LoVo (cell line): ENCODE results near the gene TRAPPC6A.

ENCODE experiments used
- DNase-seq: peaks from one replicate; pipeline ENCODE4 v3.0.0-alpha.2; 2016; ENCODE audit warnings: low spot score

TRAPPC6A gene, protein sequence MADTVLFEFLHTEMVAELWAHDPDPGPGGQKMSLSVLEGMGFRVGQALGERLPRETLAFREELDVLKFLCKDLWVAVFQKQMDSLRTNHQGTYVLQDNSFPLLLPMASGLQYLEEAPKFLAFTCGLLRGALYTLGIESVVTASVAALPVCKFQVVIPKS

DNA sequence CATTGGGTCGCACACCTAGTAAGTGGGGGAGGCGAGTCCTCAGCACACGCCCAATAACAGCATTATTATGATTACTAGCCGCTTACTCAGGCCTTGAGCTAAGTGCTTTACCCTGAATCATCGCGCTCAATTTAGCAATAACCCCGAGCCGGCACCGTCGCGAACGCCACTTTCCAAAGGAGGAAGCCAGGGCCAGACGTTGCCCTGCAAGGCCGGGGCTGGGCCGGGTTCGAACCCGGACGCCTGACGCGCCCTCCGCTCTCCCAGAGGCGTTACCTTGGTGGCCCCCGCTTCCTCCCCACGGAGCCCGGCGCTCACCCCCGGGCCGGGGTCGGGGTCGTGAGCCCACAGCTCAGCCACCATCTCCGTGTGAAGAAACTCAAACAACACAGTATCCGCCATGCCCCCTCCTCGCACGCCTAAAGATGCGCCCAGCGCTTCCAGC lies at the start of gene TRAPPC6A:
TSS of gene TRAPPC6A (minus strand) at position 421 of the 445 bp plus-strand sequence. CDS start at position 402, 19 bp downstream.
- DNase-seq: peak; percentile 49

DNA sequence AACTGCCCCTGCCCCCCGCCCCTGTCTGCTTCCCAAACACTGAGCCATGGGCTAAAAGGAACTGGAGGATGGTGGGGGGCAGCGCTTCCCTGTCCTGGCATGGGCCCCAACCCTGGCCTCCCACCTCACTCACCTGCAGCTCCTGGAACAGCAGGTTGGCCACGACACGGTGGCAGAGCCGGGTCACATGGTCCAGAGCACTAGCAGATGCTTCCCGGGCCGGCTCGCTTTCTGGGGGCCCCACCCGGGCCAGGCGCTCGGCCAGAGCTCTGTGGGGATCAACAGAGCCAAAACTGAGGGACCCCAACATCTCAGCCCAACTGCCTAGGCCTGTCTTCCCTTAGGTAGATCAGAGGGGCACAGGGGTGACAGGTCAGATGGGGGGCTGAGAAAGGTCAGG lies 46.6 kb upstream of the TRAPPC6A start:
- DNase-seq: no peak

DNA sequence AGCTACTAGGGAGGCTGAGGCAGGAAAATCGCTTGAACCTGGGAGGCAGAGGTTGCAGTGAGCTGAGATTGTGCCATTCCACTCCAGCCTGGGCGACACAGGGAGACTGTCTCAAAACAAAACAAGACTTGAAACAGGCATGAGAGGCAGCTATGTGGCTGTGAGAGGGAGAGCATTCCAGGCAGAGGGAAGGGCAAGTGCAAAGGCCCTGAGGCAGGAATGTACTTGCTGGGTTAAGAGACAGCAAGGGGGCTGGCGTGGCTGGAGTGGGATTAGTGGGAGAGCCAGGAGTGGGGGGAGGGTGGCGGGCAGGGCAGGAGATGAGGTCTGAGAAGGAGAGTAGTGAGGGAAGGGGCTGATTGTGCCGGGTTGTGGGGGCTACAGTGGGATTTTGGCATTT lies 45.8 kb upstream of the TRAPPC6A start:
- DNase-seq: no peak

DNA sequence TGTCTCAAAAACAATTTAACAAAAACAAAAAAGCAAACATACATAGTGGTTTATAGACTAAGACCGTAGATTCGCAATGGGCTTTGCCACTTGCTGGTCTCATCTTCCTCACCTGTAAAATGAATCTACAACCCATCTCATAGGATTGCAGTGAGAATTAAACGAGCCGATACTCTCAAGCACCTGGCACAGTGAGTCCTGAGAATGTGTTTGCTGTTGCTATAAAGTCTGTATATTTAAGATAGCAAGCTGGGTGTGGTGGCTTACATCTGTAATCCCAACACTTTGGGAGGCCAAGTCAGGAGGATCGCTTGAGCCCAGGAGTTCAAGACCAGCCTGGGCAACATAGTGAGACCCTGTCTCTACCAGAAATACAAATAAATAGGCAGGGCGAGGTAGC lies 44.7 kb upstream of the TRAPPC6A start:
- DNase-seq: no peak

DNA sequence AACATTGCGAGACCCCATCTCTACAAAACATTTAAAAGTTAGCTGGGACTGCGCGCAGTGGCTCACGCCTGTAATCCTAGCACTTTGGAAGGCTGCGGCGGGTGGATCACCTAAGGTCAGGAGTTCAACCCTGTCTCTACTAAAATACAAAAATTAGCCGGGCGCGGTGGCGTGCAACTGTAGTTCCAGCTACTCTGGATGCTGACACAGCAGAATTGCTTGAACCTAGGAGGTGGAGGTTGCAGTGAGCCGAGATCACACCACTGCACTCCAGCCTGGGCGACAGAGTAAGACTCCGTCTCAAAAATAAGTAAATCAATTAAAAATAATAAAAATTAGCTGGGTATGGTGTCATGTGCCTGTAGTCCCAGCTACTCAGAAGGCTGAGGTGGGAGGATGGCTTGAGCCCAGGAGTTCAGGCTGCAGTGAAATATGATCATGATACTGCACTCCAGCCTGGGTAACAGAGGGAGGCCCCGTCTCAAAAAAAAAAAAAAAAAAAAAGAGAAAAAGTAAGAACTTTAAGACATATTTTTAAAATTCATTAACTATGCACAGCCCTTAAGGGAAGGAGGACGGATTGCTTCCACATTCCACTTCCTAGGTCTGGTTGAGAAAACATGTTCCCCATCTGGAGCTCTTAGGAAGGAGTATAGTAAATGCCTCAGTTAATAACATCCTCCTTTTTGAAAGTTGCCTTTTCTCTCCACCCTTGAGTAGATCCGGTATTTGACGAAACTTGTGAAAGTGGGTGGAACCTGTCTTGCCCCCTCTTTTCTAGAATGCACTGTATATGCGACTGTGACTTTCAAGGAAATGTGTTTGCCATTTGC lies 41.1 kb upstream of the TRAPPC6A start:
- no peak for DNase-seq

DNA sequence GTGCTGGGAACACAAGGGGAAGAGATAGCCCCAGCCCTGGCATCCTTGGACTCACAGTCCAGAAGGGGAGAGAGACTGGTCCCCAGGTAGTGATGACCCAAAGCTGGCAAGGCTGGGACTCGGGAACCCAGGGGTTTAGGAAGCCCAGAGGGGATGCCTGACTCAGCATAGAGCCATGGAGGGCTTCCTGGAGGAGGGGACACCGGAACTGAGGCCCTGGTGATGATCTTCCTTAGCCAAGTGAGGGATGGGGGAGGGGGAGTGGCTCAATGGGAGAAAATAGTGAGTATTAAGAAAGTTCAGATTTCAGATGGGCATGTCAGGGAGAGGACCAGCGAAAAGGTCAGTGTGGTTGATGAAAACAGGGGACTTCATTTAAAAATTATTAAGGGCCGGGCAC lies 40.4 kb upstream of the TRAPPC6A start:
- no peak for DNase-seq

DNA sequence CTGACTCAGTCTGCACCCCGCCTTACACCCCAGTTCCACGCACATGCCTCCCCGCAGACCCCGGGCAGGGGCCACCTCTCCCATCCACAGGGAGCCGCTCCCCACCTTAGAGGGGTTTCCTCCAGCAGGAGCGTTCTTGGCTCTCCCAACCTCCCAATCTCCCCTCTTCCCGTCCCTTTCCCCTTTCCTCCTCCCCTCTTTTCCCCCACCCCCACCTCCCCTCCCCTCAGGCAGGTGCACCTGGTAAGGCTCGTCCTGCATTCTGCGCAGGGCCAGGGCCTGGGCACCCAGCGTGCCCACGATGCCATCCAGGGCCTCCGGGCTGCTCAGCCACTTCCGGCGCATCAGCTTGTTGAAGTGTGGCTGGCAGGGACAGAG lies 39.9 kb upstream of the TRAPPC6A start:
- DNase-seq: no peak

DNA sequence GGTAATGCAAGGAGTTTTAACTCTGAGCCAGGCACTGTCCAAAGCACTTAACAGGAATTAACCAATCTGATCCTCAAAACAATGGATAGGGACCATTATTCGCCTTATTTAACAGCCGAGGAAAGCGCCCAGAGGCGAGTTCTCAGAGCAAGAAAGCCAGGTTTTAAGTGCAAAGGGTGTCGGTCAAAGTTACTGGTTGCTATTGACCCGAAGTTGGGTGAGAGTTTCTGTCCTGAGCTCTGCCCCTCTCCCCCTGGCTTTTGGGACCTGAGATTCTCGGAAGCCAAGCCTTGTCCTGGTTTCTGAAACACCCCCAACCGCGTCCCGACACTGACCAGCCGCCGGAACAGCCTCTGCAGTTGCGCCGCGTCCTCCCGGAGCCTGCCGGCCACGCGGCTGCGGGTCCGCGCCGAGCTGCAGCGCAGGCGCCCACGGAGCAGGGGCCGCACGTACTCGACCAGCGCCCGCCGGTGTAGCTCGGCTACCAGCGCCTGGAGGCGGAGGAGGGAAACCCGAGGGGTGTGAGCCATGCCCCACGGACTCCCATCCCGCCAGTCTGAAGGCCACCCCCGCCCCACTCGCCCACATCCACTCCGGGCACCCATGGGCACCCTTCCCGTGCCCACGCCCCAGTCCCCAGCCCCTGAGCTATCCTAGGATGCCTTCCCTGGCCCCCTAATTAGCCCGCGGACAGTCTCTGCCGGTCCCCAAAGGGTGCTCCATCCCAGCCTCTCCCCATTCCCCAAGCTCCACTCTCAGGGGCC lies 39.3 kb upstream of the TRAPPC6A start:
- no peak for DNase-seq

DNA sequence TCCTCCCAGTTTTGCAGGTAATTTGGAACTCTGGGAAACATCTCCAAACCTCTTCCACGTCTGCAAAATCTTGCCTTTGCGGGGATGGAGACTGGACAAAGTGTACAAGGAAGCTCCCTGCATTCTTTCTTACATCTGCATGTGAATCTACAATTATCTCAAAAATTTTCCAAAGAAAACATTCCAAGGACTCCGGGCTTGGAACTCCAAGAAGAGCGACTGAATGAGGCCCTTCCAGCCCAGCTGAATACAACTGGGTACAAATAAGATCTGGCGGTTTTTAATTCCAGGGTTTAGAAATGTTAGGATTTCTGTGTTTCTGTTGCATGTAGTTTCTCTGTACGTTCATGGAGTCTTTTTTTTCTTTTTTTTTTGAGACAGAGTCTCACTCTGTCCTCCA lies 38.6 kb upstream of the TRAPPC6A start:
- no peak for DNase-seq

DNA sequence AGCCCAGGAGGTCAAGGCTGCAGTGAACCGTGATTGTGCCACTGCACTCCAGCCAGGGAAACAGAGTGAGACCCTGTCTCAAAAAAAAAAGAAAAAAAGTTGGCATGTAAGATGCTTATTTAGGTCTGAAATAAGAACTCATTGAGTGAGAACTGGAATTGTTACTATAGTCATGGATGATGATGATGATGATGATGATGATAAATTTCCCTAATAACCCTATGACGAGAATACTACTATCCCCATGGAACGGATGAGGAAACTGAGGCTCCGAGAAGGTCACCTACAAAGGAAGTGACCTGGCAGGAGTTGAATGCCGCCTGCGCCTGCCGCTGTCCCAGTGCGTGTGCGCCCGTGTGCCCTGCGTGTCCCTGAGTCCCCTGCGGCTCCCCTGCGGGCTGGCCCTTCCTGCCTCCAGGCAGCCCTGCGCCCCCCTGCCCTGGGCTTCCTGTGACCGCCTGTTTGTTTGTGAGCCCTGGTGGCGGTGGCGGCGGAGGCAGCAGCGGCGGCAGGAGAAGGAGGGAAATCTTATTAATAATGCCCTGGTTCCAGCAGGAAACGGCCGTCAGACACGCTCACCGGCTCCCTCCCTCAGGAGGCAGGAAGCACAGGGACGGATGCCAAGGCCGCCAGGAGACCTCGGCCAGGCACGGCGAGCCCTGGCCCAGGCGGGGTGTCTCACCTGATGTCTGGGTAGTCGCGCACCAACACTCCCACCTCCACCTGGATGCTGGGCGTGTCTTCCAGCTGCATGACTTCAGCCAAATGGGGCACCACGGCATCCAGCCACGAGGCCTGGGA lies 37.6 kb upstream of the TRAPPC6A start:
- no peak for DNase-seq

DNA sequence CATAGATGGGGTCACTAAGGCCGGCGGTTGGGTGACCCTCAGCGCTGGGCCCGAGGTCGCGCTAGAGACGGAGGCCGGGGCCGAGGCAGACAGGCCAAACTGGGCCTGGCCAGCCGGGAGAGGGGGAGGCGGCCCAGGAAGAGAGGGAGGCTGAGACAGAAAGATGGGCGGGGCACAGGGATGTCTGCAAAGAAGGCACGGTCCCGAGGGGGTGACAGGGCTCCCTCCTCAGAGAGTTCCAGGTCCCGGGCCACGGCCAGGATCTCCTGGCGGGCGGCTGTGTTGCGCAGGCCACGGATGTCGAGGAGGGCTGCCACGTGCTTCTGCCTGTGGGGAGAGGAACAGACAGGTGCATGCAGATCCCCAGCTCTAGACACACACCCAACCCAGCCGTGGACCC lies 35.0 kb upstream of the TRAPPC6A start:
- DNase-seq: no peak

DNA sequence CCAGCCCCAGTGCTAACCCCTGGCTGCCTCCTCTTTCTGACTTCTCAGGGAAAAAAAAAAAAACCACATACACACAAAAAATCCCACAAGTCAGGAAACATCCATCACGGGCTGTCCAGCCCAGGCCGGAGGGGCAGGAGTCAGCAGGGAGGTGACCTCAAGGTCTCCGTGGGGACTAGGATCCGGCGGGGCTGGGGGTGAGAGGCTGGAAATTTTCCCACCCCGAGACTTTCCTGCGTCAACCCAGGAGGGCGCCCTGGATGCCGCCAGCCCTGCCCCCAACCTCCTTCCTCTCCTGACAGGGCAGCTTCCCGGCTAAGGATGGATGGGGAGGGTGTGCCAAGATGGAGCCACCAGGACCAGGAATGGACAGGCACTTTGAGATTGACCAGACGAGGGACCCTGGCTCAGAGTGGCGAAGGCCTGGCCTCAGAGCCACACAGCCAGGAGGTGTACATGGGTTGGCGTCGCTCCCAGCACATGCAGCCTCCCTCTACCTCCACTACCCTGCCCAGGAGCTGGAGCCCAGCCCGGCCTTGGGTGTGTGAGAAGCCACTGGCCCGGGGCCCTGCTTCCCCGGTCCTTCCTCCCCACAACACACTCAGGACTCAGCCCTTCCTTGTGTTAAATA lies 33.8 kb upstream of the TRAPPC6A start:
- no peak for DNase-seq

DNA sequence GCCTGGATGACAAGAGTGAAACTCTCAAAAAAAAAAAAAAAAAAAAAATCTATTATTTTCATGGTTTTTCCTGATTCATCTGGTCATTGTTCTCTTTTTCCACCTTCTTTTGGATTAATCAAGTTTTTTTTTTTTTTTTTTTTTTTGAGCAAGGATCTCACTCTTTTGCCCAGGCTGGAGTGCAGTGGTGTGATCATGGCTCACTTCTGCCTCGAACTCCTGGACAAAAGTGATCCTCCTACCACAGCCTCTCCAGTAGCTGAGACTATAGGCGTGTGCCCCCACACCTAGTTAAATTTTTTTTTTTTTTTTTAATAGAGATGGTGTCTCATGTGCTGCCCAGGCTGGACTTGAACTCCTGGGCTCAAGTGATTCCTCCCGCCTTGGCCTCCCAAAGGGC lies 28.3 kb upstream of the TRAPPC6A start:
- no peak for DNase-seq

DNA sequence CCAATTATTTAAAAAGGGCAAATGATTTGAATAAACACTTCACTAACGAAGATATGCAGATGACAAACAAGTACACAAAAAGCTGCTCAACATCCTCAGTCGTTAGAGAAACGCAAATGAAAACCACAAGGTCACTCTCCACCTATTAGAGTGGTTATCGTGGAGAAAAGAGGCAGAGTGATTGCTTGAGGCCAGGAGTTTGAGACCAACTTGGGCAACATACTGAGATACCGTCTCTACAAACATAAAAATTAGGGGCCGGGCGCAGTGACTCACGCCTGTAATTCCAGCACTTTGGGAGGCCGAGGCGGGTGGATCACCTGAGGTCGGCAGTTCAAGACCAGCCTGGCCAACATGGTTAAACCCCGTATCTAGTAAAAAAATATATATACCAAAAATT lies 27.8 kb upstream of the TRAPPC6A start:
- no peak for DNase-seq

DNA sequence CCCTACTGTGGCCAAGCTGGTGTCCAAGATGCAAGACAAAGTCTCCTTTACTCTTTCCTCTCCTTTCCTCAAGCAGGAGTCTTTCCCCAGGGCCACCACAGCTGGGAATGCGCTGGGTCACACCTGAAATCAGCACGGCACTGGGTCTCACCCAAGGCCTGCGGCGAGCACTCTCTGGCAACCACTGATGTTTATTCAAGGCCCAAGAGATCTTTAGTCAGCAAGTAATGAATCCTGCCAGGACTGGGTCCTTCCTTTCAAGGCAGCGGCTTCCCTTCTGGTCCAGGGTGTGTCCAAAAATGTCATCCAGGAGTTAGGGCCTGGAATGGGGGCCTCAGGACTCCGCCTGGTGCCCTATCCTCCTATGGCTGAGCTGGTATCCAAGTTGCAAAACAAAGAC lies 24.6 kb upstream of the TRAPPC6A start:
- DNase-seq: no peak

DNA sequence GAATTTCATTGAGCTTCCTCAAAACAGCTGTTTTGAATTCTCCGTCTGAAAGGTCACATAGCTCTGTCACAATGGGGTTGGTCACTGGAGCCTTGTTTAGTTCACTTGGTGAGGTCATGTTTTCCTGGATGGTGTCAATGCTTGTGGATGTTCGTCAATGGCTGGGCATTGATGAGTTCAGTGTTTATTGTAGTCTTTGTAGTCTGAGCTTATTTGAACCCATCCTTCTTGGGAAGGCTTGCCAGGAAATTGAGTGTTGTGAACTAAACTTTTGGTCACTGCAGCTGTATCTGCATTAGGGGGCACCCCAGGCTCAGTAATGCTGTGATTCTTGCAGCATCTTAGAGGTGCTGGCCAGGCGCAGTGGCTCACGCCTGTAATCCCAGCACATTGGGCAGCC lies 22.5 kb upstream of the TRAPPC6A start:
- DNase-seq: no peak

DNA sequence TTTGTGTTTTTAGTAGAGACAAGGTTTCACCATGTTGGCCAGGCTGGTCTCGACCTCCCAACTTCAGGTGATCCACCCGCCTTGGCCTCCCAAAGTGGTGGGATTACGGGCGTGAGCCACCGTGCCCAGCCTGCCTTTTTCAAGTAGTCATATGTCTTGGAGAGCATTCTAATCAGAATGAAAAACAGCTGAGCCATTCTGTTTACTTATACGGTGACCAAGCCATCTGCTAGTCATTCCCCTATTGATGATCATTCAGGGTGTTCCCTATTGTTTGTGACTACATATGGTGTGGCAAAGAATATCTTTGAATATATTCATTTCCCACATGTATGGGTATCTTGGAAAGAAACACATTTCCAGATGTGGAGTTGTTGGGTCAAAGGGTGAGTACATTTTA lies 17.7 kb upstream of the TRAPPC6A start:
- no peak for DNase-seq

DNA sequence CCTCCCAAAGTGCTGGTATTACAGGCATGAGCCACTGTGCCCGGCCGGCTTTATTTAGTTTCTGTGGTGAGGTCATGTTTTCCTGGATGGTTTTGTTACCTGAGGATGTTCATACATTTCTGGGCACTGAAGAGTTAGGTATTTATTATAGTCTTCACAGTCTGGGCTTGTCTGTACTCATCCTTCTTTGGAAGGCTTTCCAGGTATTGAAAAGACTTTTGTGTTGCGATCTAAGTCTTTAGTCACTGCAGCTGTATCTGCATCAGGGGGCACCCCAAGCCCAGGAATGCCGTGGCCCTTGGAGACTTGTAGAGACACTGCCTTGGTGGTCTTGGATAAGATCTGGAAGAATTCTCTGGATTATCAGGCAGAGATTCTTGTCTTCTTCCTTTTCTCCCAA lies 13.3 kb upstream of the TRAPPC6A start:
- DNase-seq: no peak

DNA sequence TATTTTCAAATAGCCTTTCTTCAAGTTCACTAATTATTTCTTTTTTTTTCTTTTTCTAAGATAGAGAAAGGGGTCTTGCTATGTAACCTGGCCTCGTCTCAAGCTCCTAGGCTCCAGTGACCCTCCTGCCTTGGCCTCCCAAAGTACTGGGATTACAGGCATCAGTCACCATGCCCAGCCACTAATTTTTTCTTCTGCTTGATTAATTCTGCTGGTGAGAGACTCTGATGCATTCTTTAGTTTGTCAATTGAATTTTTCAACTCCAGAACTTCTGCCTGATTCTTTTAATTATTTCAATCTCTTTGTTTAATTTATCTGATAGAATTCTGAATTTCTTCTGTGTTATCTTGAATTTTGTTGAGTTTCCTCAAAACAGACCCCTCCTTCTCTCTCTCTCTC lies 11.9 kb upstream of the TRAPPC6A start:
- DNase-seq: no peak

DNA sequence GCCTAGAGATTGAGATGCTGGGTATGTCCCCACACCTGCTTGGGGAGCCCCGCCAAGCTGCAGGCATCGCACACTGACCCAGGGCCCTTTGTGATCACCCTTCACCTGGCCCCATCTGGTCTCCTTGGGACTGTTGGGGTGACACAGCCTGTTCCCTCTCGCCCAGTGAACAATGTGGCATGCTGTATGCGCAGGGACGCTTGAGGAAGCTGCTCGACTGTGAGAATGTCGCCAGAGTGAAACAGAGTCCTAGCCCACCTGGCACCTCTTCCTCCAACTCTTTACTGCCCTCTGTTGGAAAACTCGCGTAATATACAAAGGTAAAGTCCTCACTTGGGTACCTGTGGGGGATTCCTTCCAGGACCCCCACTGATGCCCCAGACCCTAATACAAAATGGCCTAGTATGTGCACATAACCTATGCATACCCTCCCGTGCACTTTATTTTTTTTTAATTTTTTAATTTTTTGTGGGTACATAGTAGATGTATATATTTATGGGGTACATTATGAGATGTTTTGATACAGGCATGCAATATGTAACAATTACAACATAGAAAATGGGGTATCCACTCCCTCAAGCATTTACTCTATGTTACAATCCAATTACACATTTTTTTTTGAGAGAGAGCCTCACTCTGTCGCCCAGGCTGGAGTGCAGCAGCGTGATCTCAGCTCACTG lies 9.5 kb upstream of the TRAPPC6A start:
- DNase-seq: peak; percentile 29
